CMK (cell line): ENCODE results near the gene MANBA.

Source experiments
- DNase-seq: peaks from one replicate; pipeline ENCODE4 v3.0.0-alpha.2; 2010; ENCODE audit warnings: low read depth

MANBA gene

GRCh38 chr4:102592256-102592655 lies 168.5 kb downstream of the MANBA start:
- DNase-seq, result no peak

- DNase-seq, result no peak
Measured at GRCh38 chr4:102589743-102590142, 171.0 kb downstream of the MANBA start.

- no peak for DNase-seq
Measured at GRCh38 chr4:102586644-102587021, 174.1 kb downstream of the MANBA start.

- no peak for DNase-seq
Measured at GRCh38 chr4:102586002-102586643, 174.6 kb downstream of the MANBA start.

GRCh38 chr4:102585329-102585728 lies 175.4 kb downstream of the MANBA start:
- no peak for DNase-seq

GRCh38 chr4:102584091-102584490 lies 176.7 kb downstream of the MANBA start:
- DNase-seq, result no peak
